ENCODE measurements around the gene CYBC1.

- TF ChIP-seq CTCF (IDR thresholded peaks at IDR 0.05; ENCODE audit: low read depth, low read length, missing input control) (no peak), MAX (IDR thresholded peaks at IDR 0.05) (no peak), ZBTB33 (IDR thresholded peaks at IDR 0.05) (no peak), TAF1 (conservative IDR thresholded peaks at IDR 0.05) (no peak)
These were observed 47.7 kb downstream of the CYBC1 start for GRCh38 chr17:82402865-82403264.

Data from liver (tissue), 3 donors.